T-helper 17 cell (primary cell): ENCODE data around the gene ADAMTS12. TPM values are rescaled to one million over a fixed set of nuclear protein-coding genes. Genes with fewer than 3 reads are reported as not detected.

Experiments
- ATAC-seq: fragments of 150-1000 bp; cut with Tn5 transposase; 2 replicates; pipeline ENCODE4 v1.10.0; 2021; ENCODE audit warnings: mild to moderate bottlenecking, moderate library complexity
- DNase-seq, 3 donors: peaks; one replicate each; pipeline versions ENCODE4 v3.0.0 to v3.0.0-alpha.2; 2020 to 2021
- H3K9me3 ChIP-seq: one replicate; pipeline ENCODE4 v1.7.0; 2013; ENCODE audit warnings: low read length, mild to moderate bottlenecking; ENCODE audit not compliant: control insufficient read depth, poor library complexity, severe bottlenecking
- H3K27ac Mint-ChIP-seq: one replicate; pipeline ENCODE4 v1.8.0; 2022; ENCODE audit warnings: mild to moderate bottlenecking, moderate library complexity, mixed read lengths
- H3K27me3 Mint-ChIP-seq: one replicate; pipeline ENCODE4 v1.8.0; 2022; ENCODE audit warnings: mixed read lengths
- H3K36me3 Mint-ChIP-seq: one replicate; pipeline ENCODE4 v1.8.0; 2022; ENCODE audit warnings: low read depth, mixed read lengths
- H3K4me1 Mint-ChIP-seq: one replicate; pipeline ENCODE4 v1.8.0; 2022; ENCODE audit warnings: mild to moderate bottlenecking, mixed read lengths
- H3K4me3 Mint-ChIP-seq: one replicate; pipeline ENCODE4 v1.8.0; 2022; ENCODE audit warnings: mild to moderate bottlenecking, moderate library complexity, mixed read lengths
- total RNA-seq, 4 donors: library from RNA in 2 of 4; stranded (reverse) in 2 of 4; gene quantifications; one replicate each; pipeline ENCODE4 v1.2.3 and lab custom pipeline; 2022 to 2026

ADAMTS12 gene
- total RNA-seq, 2 donors from 2014 or later, result not detected

GRCh38 chr5:33801292-33801691 lies 90.5 kb downstream of the ADAMTS12 start:
- no peak for ATAC-seq
- H3K36me3 Mint-ChIP-seq, result no peaks in the 10 kb centered on the region
- no peaks in the 10 kb centered on the region for H3K27me3 Mint-ChIP-seq
- H3K4me3 Mint-ChIP-seq, result no peak overlapping the region
- DNase-seq, result no peak
- H3K9me3 ChIP-seq, result no peaks in the 10 kb centered on the region
- H3K27ac Mint-ChIP-seq, result no peak overlapping the region
- H3K4me1 Mint-ChIP-seq, result no peaks in the 10 kb centered on the region

- Mint-ChIP-seq H3K36me3 (no peaks in the 10 kb centered on the region), H3K27me3 (no peaks in the 10 kb centered on the region), H3K4me3 (no peak overlapping the region), H3K27ac (no peak overlapping the region), H3K4me1 (no peaks in the 10 kb centered on the region)
- no peaks in the 10 kb centered on the region for H3K9me3 ChIP-seq
- DNase-seq (no peak), ATAC-seq (no peak)
Measured at GRCh38 chr5:33800241-33800950, 91.4 kb downstream of the ADAMTS12 start.

GRCh38 chr5:33795496-33795895 lies 96.3 kb downstream of the ADAMTS12 start:
- H3K9me3 ChIP-seq, result no peaks in the 10 kb centered on the region
- H3K36me3 Mint-ChIP-seq, result no peaks in the 10 kb centered on the region
- DNase-seq (no peak), ATAC-seq (no peak)
- H3K27ac Mint-ChIP-seq, result no peak overlapping the region
- no peaks in the 10 kb centered on the region for H3K27me3 Mint-ChIP-seq
- no peak overlapping the region for H3K4me3 Mint-ChIP-seq
- H3K4me1 Mint-ChIP-seq, result no peaks in the 10 kb centered on the region

- Mint-ChIP-seq H3K27ac (no peak overlapping the region), H3K4me3 (no peak overlapping the region), H3K27me3 (no peaks in the 10 kb centered on the region), H3K36me3 (no peaks in the 10 kb centered on the region), H3K4me1 (no peaks in the 10 kb centered on the region)
- H3K9me3 ChIP-seq, result no peaks in the 10 kb centered on the region
- DNase-seq (no peak), ATAC-seq (no peak)
Measured at GRCh38 chr5:33794550-33795181, 97.1 kb downstream of the ADAMTS12 start.

- DNase-seq (no peak), ATAC-seq (no peak)
- H3K9me3 ChIP-seq, result no peaks in the 10 kb centered on the region
- Mint-ChIP-seq H3K4me3 (no peak overlapping the region), H3K27ac (no peak overlapping the region), H3K36me3 (no peaks in the 10 kb centered on the region), H3K27me3 (no peaks in the 10 kb centered on the region), H3K4me1 (no peaks in the 10 kb centered on the region)
Measured at GRCh38 chr5:33793836-33794549, 97.8 kb downstream of the ADAMTS12 start.

GRCh38 chr5:33793276-33793675 lies 98.5 kb downstream of the ADAMTS12 start:
- no peaks in the 10 kb centered on the region for H3K36me3 Mint-ChIP-seq
- no peaks in the 10 kb centered on the region for H3K27me3 Mint-ChIP-seq
- no peak overlapping the region for H3K27ac Mint-ChIP-seq
- ATAC-seq (no peak), DNase-seq (no peak)
- no peaks in the 10 kb centered on the region for H3K9me3 ChIP-seq
- H3K4me1 Mint-ChIP-seq, result no peaks in the 10 kb centered on the region
- no peak overlapping the region for H3K4me3 Mint-ChIP-seq

- Mint-ChIP-seq H3K27ac (no peak overlapping the region), H3K4me1 (no peaks in the 10 kb centered on the region), H3K36me3 (no peaks in the 10 kb centered on the region), H3K27me3 (no peaks in the 10 kb centered on the region), H3K4me3 (no peak overlapping the region)
- no peaks in the 10 kb centered on the region for H3K9me3 ChIP-seq
- ATAC-seq (no peak), DNase-seq (no peak)
Measured at GRCh38 chr5:33792559-33792958, 99.2 kb downstream of the ADAMTS12 start.

- no peaks in the 10 kb centered on the region for H3K9me3 ChIP-seq
- DNase-seq (no peak), ATAC-seq (no peak)
- H3K27me3 Mint-ChIP-seq, result no peaks in the 10 kb centered on the region
- no peaks in the 10 kb centered on the region for H3K4me1 Mint-ChIP-seq
- no peak overlapping the region for H3K27ac Mint-ChIP-seq
- no peaks in the 10 kb centered on the region for H3K36me3 Mint-ChIP-seq
- H3K4me3 Mint-ChIP-seq, result no peak overlapping the region
Measured at GRCh38 chr5:33789567-33789957, 102.2 kb downstream of the ADAMTS12 start.

- no peaks in the 10 kb centered on the region for H3K9me3 ChIP-seq
- Mint-ChIP-seq H3K4me3 (no peak overlapping the region), H3K4me1 (no peaks in the 10 kb centered on the region), H3K36me3 (no peaks in the 10 kb centered on the region), H3K27me3 (no peaks in the 10 kb centered on the region), H3K27ac (no peak overlapping the region)
- DNase-seq (no peak), ATAC-seq (no peak)
Measured at GRCh38 chr5:33788922-33789566, 102.7 kb downstream of the ADAMTS12 start.

- ATAC-seq (no peak), DNase-seq (no peak)
- Mint-ChIP-seq H3K4me1 (no peaks in the 10 kb centered on the region), H3K36me3 (no peaks in the 10 kb centered on the region), H3K27me3 (no peaks in the 10 kb centered on the region), H3K27ac (no peak overlapping the region), H3K4me3 (no peak overlapping the region)
- H3K9me3 ChIP-seq, result no peaks in the 10 kb centered on the region
Measured at GRCh38 chr5:33785571-33785970, 106.2 kb downstream of the ADAMTS12 start.

- no peak for ATAC-seq
- Mint-ChIP-seq H3K27me3 (no peaks in the 10 kb centered on the region), H3K4me3 (no peak overlapping the region), H3K36me3 (no peaks in the 10 kb centered on the region), H3K4me1 (no peaks in the 10 kb centered on the region), H3K27ac (no peak overlapping the region)
- no peak for DNase-seq
- no peaks in the 10 kb centered on the region for H3K9me3 ChIP-seq
Measured at GRCh38 chr5:33781286-33781685, 110.5 kb downstream of the ADAMTS12 start.

- H3K27me3 Mint-ChIP-seq, result peaks cover 7% of the 10 kb centered on the region
- no peaks in the 10 kb centered on the region for H3K36me3 Mint-ChIP-seq
- no peak overlapping the region for H3K27ac Mint-ChIP-seq
- no peak overlapping the region for H3K4me3 Mint-ChIP-seq
- H3K9me3 ChIP-seq, result no peaks in the 10 kb centered on the region
- ATAC-seq (no peak), DNase-seq (no peak)
- H3K4me1 Mint-ChIP-seq, result no peaks in the 10 kb centered on the region
Measured at GRCh38 chr5:33776151-33776660, 115.6 kb downstream of the ADAMTS12 start.

- no peak for DNase-seq
- Mint-ChIP-seq H3K4me3 (no peak overlapping the region), H3K36me3 (no peaks in the 10 kb centered on the region), H3K27ac (no peak overlapping the region), H3K4me1 (no peaks in the 10 kb centered on the region), H3K27me3 (peaks cover 13% of the 10 kb centered on the region)
- H3K9me3 ChIP-seq, result no peaks in the 10 kb centered on the region
- no peak for ATAC-seq
Measured at GRCh38 chr5:33774341-33774740, 117.4 kb downstream of the ADAMTS12 start.
